Measurements from ENCODE around the gene PLK5. TPM values are rescaled to one million over a fixed set of nuclear protein-coding genes. Genes with fewer than 3 reads are reported as not detected.

Gene PLK5
- total and polyA plus RNA-seq, 2 of the 4 experiments (the other 2 are of a cell fraction), result not detected

- peaks cover 0 to 3% of the 10 kb centered on the region in 2 experiments; a peak in 2 of 4 replicates for H3K79me1 ChIP-seq (ENCODE audit: low read depth in 1 of 2, low read length in 2 of 2)
- H3K4me2 ChIP-seq (ENCODE audit: low read depth, low read length), result no peak overlapping the region
- in situ Hi-C loops (cut with MboI; ENCODE audit: low sequenced_read_pairs) (no loop called here), intact Hi-C loops (cut with micrococcal nuclease) (no loop called here), dilution Hi-C loops (cut with HindIII; ENCODE audit: low sequenced_read_pairs, unreplicated experiment) (no loop called here)
- no peak overlapping the region for H2BK120ac ChIP-seq (ENCODE audit: low read depth, low read length)
- H3K23ac ChIP-seq (ENCODE audit: low read depth, low read length), result no peak overlapping the region
- H3K14ac ChIP-seq (replicated peaks; ENCODE audit: low read depth, low read length), result no peak overlapping the region
- WGBS, 2 experiments (ENCODE audit: extremely low coverage in 2 of 2, insufficient read length in 1 of 2), result 100% methylated on average over 1 of the region's 13 CpGs; no CpG with 5 or more reads in 1 of the 2 experiments
- no peak overlapping the region for H3K56ac ChIP-seq (ENCODE audit: extremely low read depth, insufficient read depth, low read length)
- H2AK9ac ChIP-seq (replicated peaks; ENCODE audit: low read depth, low read length, poor library complexity), result no peak overlapping the region
- no peak overlapping the region for H2BK5ac ChIP-seq (ENCODE audit: low read depth, low read length, poor library complexity, severe bottlenecking)
- no peak overlapping the region for H4K8ac ChIP-seq (ENCODE audit: low read depth in 2 of 2, low read length in 2 of 2)
- no peak overlapping the region for H3K4ac ChIP-seq (ENCODE audit: low read depth, low read length)
- no peaks in the 10 kb centered on the region; the same call in 1 of the 2 replicates for H3K36me3 ChIP-seq (ENCODE audit: control insufficient read depth, insufficient read depth, low read length)
- ChIA-PET CTCF (no interaction called here), POLR2A (ENCODE audit: unreplicated experiment) (interaction anchor here (0.6 kb wide), 1 partner anchor 102 kb away, joined by 3 read pairs; no protein-coding TSS in a partner anchor)
- H3K18ac ChIP-seq (ENCODE audit: low read depth, low read length), result no peak overlapping the region
- no peak overlapping the region for H2AK5ac ChIP-seq (ENCODE audit: low read depth, low read length)
- no peak overlapping the region for H4K5ac ChIP-seq (ENCODE audit: low read depth, low read length)
- no peak for TF ChIP-seq CHD1 (IDR thresholded peaks at IDR 0.05; ENCODE audit: low read depth, low read length)
- no peak for TF ChIP-seq CEBPB (IDR thresholded peaks at IDR 0.05; ENCODE audit: low read depth, low read length)
- H4K91ac ChIP-seq (ENCODE audit: insufficient read depth, low read depth, low read length), result no peak overlapping the region
- peaks cover 15% of the 10 kb centered on the region for H4K20me1 ChIP-seq (ENCODE audit: insufficient read depth, low read length)
- no TSS peak for BruUV-seq (replicated peaks)
- H2AFZ ChIP-seq (replicated peaks; ENCODE audit: low read length, poor library complexity), result no peak overlapping the region
- no peak overlapping the region for H3K9ac ChIP-seq (ENCODE audit: low read depth, low read length)
- no peaks in the 10 kb centered on the region; the same call in 1 of the 2 replicates for H3K27me3 ChIP-seq (ENCODE audit: control insufficient read depth, insufficient read depth, low read length)
- H3K9me1 ChIP-seq (ENCODE audit: insufficient read depth, low read length), result no peaks in the 10 kb centered on the region; the same call in 1 of the 2 replicates
- H3K9me3 ChIP-seq (ENCODE audit: control insufficient read depth, insufficient read depth, low read length), result no peaks in the 10 kb centered on the region
- DNase-seq (no peak), ATAC-seq (ENCODE audit: low read depth) (no peak)
- H3K4me3 ChIP-seq (ENCODE audit: insufficient read depth, low read depth, low read length), result no peak overlapping the region
- H3K4me1 ChIP-seq (ENCODE audit: control insufficient read depth, insufficient read depth, low read length), result peaks cover 3% of the 10 kb centered on the region
- no peak overlapping the region for H3K27ac ChIP-seq (ENCODE audit: insufficient read depth, low read length)
- H2BK15ac ChIP-seq (ENCODE audit: low read depth, low read length), result no peak overlapping the region
- no peak overlapping the region for H2BK20ac ChIP-seq (ENCODE audit: low read depth, low read length)
Measured at GRCh38 chr19:1570836-1571235, 47.0 kb downstream of the PLK5 start.

Data from IMR-90 (cell line).